GM21367 (cell line): Measurements from ENCODE around the gene HAO1.
"Not testable (repeated sequence)": the region's sequence is repeated elsewhere in the genome, so short reads cannot be mapped to it uniquely, and the experiment has no call there.

Experiments
- ATAC-seq: cut with Tn5 transposase; IDR thresholded peaks from one replicate; pipeline ENCODE4 v1.9.1; 2021; ENCODE audit not compliant: unreplicated experiment

The HAO1 gene

DNA sequence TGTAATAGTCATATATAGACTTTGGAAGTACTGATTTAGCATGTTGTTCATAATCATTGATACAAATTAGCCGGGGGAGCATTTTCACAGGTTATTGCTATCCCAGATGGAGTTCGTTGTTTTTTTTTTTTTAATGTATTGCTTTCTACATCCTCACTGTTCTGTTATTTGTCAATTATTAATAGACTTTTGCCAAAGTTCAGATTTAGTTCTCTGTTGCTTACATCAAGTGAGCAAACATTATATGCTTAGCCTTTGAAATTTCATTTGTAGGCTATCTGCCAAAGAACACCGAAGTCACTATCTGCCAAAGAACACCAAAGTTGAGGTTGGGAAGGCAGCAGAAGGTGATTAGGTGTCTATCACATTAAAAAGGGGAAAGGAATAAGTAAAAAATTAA is at the start of gene HAO1:
Gene HAO1 (minus strand): TSS at position 118 of the 400 bp plus-strand sequence. CDS start 36 bp downstream, at position 82.
- ATAC-seq: no peak

DNA sequence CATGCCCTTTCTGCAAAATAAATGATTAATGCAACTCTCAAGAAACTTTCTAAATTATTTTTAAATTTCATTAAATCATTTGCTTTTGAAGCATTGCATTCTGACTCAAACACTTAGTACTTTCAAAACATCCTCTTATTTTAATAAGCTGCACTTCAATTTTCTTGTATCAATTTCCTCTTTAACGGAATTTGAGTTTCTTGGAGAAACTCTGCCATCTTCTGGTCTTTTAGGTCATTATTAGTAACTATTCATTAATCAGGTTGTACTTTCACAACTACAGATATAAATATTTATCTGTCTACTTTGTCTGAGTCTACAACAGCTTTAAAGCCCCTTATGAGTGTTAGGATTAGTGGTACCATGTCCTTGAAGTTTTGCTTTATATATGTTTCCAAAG is 49.1 kb upstream of the HAO1 start:
- no peak for ATAC-seq

DNA sequence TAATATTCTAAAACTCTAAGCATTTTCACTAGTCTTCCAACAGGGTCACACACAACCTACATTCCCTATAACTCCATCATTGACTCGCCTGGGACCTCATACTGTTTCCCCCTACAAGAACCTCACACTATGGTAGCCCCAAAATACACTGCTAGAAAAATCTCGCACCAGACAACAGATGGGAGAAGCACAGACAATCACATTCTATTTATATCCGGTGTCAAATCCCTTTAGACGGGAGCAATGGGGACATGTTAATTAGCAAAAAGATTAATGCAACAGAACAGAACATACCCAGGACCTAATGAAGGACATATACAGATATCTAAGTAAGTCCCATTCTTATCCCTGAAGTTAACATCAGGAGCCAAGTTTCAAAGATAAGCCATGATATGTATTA is 45.7 kb upstream of the HAO1 start:
- ATAC-seq: no peak

DNA sequence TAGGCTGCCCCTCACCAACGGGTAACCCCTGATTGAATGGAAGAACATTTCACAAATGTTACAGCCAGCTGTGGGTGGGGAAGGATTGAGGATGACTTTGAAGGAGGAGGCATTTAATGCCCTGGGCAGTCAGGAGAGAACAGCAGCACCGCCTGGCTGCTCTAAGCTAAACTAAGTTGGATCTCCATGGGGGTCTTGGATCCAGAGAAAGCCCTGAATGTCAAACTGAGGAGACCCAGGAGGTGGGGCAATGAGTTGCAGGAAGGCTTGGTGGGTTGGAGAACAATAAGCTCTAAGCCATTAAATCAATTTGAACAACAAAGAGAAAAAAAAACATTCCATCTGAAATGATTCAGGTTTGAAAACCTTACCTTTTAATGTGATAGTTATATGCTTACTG is 43.9 kb upstream of the HAO1 start:
- ATAC-seq: no peak

DNA sequence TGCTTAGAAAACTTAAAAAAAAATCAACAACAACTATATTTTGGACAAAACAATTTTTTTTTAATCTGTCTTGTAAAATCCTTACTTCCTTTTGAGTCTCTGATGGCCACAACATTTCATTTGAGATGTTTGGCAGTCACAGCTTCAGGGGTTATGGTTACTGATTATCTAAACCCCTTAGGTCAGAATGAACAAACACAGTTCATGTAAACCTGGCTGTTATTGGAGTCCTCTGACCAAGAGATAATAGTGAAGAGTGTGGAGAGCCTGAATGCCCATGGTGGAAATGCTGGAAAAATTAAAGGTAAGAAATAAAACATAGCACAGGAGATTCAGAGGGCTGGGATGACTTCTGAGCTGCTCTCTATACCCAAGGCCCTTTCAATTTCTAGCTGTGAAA is 41.1 kb upstream of the HAO1 start:
- no peak for ATAC-seq

DNA sequence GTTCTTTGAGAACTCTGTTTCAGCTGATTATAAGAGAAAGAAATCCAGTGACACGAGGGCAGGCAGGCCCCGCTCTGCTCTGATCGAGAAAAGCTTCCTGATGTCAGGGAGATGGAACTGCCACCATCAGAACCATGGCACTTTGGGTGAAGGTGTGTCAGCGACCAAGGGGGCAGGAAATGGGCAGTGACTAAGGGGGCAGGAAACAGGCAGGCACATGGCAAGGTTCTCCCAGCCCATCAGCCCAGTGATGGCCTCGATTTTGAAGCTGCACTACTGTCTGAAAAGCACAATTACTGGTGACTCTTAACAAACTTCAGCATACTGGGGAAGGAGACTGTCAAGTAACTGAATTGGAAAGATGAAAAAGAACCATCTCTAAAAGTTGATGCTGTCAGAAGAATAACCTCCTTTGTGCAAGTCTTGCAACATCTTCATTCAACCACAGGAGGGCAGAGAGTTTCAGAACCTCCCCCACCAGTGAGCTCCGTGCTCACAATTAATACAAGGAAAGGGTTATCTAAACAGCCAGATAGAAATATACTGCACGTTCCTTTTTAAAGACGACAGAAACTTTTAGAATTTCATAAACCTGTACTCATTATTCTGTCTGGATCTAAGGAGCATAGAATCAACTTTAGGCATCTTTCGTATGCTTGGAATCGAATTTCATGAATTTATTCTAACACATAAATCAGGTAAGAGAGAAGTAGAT is 40.2 kb upstream of the HAO1 start:
- ATAC-seq: peak; percentile 81

DNA sequence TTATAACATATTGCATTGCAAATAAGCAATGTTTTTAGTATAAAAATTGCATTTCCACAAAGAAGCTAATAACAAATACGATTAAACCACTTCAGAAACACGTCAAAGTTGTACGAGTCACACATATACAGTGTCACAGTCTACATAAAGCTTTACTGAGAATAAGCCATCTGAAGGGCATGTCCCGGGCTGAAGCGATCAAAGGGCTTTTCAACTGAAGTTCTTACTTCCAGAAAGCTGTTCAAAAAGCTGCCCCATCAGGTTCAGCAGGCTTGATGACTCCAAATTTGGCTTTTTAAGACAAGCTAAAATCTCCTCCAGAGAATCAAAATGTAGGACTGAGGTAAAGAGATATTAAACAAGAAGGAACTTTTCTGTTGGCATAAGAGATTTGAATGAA is 37.5 kb upstream of the HAO1 start:
- ATAC-seq: no peak

DNA sequence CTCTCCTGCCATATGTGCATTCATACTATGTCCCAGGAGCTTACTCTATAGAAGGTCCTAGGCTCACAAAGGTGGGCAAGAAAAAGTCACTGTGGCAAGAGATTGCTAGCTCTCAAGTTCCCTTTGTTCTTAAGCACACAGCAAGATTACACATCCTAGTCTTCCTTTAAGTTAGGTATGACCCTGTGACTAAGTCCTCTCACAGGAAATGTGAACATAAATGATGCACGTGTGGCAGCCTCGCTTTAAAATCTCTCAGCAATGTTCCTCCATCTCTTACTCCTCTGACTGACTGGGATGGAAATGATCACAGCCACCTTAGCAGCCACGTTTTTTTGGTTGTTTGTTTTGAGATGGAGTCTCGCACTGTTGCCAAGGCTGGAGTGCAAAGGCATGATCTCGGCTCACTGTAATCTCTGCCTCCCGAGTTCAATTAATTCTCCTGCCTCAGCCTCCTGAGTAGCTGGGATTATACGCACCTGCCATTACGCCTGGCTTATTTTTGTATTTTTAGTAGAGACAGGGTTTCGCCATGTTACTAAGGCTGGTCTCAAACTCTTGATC is 35.7 kb upstream of the HAO1 start:
- no peak for ATAC-seq

DNA sequence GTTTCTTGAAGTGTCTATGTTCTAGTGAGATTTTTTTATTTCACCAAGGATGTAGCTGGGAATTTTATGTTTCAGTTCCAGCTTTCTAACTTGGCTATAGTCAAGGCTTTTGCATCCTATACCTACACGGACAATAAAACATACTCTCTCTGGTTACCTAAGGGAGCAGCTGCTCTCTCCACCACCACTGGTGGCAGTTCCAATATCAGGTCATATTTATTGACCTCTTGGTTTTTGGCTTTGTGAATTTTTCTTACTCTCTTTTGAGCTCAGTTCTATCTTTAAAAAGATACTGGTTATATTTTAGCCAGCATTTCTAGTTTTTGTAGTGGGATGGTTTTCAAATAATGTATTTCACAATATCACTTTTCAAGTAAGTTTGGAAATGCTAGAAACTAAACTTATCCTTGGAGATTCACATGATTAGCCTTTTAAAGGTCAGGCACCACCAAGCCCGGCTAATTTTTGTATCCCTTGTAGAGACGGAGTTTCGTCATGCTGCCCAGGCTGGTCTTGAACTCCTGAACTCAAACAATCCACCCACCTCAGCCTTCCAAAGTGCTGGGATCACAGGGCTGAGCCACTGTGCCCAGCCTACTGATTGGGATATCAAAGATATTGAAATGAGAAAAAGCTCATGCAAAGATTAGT is 34.7 kb upstream of the HAO1 start:
- ATAC-seq: no peak

DNA sequence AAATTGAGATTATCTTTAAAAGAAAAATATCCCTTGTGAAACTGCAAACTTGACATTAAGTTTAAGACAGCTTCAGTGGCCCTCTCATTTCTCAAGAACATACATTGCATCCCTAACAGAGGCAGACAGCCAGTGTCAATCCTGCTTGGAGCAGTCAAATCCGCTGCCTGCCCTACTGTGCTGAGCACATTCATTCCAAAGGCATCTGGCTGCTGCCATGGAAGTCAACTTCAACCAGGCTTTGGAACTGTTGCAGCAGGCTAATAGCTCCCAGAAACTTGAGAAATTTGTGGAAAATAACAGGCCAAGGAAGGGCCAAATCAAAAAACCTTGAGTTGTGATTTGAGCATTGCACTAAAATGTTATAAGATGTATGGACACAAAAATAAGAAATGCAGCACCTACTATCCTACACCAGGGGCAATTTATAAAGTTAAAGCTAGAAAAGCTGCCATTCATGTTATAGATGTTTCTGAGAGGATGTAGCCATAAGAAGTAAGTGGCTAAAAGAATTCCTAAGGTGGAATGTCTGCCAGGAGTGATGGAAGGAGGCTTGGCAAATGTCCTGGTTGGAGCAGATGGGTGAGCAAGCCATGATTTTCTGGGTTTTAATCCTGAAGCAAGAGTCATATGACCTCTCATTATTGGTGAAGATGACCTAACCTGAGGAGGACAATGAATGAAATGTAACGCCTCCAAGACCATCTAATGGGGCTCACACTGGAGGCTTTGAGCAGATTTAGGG is 31.4 kb upstream of the HAO1 start:
- no peak for ATAC-seq

DNA sequence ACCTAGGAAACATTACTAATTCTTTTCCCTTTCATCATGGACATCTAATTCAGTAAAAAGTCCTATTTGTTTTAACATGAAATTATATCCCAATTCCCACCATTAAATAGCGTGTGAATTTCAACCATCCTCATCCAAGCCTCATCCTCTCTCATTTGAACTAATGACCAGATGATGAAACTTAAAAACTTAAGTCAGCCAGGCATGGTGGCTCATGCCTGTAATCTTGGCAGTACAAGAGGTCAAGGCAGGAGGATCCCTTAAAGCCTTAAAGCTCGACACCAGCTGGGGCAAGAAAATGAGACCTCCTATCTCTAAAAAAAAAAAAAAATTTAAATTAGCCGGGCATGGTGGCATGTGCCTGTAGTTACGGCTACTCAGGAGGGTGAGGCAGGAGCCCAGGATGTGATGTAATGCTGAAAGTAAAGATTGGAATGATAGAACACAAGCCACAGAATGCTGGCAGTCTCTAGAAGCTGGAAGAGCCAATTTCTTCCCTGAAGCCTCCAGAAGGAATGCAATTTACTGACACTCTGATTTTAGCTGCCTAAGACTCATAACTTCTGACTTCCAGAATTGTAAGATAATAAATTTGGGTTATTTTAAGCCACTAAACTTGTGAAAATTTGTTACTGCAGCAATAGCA is 27.1 kb upstream of the HAO1 start:
- ATAC-seq: no peak

DNA sequence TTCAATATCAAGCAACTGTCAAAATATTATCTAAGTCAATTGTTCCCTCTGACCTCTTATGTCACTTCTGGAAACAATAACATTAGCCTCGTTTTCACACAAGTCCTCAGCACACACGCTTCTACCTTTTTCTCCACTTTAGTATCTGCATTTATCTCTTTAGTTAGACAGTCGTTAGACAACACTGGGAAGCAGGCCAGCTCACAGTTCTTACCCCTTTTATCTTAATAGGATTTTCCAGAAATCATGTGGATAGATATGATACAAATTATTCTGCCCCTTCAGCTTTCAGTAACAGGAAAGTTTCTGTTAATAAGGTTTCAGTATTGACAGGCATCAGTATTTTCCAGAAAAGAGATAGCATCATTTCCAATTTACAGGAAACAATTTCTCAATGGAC is 25.9 kb upstream of the HAO1 start:
- ATAC-seq: no peak

DNA sequence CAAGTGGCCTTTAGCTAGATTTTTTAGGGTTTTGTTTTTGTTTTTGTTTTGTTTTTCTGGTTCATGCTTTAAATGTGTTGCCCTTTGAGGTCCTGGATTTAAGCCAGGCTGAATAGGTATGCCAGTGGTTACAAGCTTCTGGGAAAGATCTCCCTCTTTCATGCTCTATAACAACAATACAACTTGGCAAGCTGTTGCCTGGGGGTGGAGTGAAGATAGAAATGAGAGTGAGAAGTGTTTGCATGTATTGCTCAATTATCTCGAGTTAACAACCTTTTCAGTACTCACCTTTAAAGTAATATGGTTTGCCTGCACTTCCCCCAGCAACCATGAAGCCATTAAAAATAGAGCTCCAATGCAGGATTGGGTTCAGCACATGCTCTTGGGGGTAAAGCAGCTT is 19.2 kb upstream of the HAO1 start:
- ATAC-seq: no peak

DNA sequence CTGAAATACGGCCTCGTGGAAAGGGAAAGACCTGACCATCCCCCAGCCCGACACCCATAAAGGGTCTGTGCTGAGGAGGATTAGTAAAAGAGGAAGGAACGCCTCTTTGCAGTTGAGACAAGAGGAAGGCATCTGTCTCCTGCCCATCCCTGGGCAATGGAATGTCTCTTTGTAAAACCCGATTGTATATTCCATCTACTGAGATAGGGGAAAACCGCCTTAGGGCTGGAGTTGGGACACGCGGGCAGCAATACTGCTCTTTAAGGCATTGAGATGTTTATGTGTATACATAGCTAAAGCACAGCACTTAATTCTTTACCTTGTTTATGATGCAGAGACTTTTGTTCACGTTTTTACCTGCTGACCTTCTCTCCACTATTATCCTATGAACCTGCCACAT is 16.3 kb upstream of the HAO1 start:
- not testable (repeated sequence) for ATAC-seq

DNA sequence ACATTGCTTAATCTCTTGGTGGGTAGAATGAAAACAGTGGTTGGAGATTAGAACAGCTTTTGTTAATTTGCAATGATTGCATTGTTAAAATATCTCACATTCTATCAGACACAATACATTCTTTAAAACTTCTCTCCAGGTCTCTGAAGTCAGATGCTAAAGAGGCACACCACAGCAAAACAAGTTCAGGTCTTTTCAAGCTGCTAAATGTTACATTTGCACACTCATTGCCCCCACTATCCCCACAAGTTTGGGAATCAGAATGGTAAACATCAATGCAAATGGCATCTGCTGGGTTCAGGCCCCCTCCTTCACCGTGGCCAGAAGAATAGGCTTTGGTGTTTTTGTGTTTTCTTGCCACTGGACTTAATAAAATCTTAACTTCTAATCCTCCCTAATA is 10.1 kb upstream of the HAO1 start:
- no peak for ATAC-seq

DNA sequence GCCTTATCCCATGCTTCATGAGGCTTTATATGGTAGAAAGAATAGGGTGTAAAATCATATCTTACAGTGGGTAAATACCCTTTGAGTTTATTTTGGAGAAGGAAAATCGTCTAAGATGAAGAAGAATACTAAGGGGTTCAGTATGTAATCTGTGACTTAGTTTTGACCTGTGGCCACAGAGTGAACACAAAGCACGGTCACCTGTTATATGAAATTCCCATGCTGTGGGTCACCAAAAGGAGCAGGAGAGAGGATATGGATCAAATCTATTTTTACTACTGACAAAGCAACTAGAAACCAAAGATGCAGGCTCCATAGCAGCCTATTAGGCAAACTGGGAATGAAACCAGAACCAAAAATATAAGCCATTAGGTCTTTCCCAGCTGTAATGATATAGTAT is 3.6 kb upstream of the HAO1 start:
- no peak for ATAC-seq

DNA sequence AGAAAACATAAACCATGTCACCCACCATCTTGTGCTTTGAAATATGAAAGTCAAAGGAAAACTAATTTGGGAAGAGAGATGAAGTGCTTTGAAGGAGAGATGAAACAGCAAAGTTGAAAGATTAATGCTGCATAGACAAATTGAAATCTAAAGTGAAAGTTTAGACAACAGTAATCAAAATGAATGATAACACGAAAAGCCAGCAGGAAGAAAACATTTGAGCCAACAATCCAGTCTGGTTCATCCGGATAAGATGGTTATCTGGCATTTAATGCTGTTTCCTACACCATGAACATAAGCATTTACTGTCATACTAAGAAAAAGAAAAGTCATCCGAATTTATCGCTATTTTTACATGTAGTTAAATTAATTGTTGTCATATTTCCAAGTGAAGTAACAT is 595 bp downstream of the HAO1 start:
- ATAC-seq: no peak

DNA sequence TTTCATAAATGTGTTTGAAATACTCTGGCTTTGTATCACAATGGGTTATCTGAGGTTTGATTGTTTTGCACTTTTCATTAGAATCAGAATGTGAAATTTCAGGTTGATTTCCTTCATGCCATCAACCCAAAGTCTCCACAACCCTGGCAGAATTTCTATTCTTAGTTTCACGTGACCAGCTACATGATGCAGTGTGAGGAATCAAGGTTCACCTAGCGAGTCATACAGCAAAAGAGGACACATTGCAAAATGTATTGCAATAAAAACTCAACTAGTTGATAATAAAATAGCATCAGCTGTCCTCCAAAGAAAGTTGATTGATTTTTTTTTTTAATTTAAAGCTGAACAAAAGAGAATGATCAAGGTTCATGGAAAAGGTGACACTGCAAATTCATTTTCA is 2.2 kb downstream of the HAO1 start:
- ATAC-seq: no peak

DNA sequence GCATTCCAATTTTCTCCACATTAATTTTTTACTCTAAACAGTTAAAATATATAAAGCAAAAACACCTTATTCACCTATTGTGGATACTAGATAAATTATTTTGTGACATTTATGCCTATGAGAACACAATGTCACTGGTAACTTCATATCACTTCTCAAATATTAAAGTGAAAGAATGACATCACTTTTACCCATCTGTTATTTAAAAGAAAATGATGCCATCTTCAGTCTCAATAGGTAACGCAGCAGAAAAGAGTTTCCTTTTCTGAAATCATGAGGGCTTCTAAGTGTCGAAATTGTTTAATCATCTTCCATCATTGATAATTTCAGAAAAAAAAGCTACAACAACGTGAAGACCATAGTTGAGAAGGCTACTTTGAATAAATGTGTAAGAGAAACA is 2.9 kb downstream of the HAO1 start:
- no peak for ATAC-seq

DNA sequence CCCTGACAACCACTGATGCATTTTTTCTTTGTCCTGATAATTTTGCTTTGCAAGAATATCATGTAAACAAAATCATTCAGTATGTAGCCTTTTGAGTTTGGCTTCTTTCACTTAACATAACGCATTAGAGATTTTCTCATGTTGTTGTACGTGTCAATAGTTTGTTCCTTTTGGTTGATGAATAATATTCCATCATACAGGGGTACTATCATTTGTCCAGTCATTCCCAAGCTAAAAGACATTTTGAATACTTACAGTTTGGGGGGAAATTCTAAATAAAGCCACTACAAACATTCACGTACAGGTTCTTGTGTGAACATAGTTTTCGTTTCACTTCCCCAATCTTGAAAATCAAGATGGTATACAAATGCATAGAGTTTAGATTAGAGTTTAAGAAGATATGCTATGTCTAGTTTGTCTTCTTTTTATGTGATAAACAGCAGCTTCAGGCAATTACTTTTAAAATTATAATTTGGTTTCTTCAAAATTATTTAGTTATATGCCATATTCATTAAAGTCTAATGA is 5.2 kb downstream of the HAO1 start:
- ATAC-seq: peak; percentile 86

DNA sequence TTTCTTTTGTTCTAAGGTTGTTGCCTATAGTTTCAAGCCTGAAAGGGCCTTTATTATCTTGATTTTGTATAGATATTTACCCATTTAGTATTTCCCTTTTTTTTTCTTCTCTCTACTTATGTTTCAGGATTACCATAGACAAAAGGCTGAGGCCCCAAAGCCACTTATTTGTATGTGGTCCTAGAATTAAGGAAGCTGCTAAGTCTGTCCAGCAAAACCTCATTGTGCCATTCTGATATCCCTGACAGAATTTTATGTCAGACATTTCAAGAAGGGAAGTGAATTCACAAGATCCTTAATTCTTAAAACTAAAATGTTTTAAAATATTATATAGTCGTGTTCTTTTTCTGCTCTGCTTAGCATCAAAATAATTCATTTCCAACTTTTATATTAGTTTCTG is 6.9 kb downstream of the HAO1 start:
- no peak for ATAC-seq
